ENCODE data around the gene HLCS. TPM values are rescaled to one million over a fixed set of nuclear protein-coding genes. Genes with fewer than 3 reads are reported as not detected.
A peak's percentile ranks its signal among the peaks of the same experiment; 100 is the strongest.

Gene HLCS
- total RNA-seq, 1 experiment from 2014 or later = 12.7 TPM

GRCh38 chr21:36707763-36708285 is 258.6 kb downstream of the HLCS start:
- Mint-ChIP-seq H3K9me3 (peaks cover 4 to 10% of the 10 kb centered on the region in 2 experiments; a peak in 3 of 5 replicates), H3K36me3 (ENCODE audit: insufficient read depth in 1 of 3, low read depth in 3 of 3) (peaks cover 0 to 4% (median 1%) of the 10 kb centered on the region in 3 experiments; a peak in 3 of 7 replicates), H3K27me3 (ENCODE audit: low read depth) (peaks cover 100% of the 10 kb centered on the region), H3K4me3 (peak overlapping the region in 1 of 2 experiments; percentile 75; a peak in 1 of 5 replicates), H3K4me1 (peaks cover 39 to 51% of the 10 kb centered on the region in 2 experiments), H3K27ac (no peak overlapping the region)
- Histone ChIP-seq H3K18ac (ENCODE audit: insufficient read length, low read depth, low read length) (no peak overlapping the region), H4K20me1 (ENCODE audit: control insufficient read depth, insufficient read depth, insufficient read length) (peaks cover 2% of the 10 kb centered on the region), H3K27me3 (ENCODE audit: insufficient read depth, low read length) (peaks cover 72% of the 10 kb centered on the region), H2BK15ac (ENCODE audit: low read depth, low read length) (no peak overlapping the region), H3K14ac (ENCODE audit: insufficient read depth, low read length) (no peak overlapping the region), H2AK5ac (ENCODE audit: insufficient read length, low read length) (no peak overlapping the region), H3K4me1 (ENCODE audit: insufficient read depth, low read length) (0 out of 2 replicates have a peak, but pooled peaks cover 2% of the 10 kb centered on the region), H3K9ac (ENCODE audit: extremely low read depth, insufficient read length, low read length) (no peak overlapping the region), H2BK12ac (ENCODE audit: insufficient read length, low read depth, low read length) (no peak overlapping the region), H3T11ph (ENCODE audit: low read length) (no peak overlapping the region), H4K8ac (replicated peaks; ENCODE audit: insufficient read length, low read depth, low read length) (no peak overlapping the region), H4K91ac (ENCODE audit: insufficient read length, low read depth, low read length) (no peak overlapping the region), H3K4me2 (ENCODE audit: insufficient read depth, insufficient read length, low read length) (peak overlapping the region; percentile 77), H2BK120ac (ENCODE audit: low read depth, low read length, poor library complexity, severe bottlenecking) (no peak overlapping the region), H3K23me2 (ENCODE audit: insufficient read length, low read depth, low read length, poor library complexity, severe bottlenecking) (peaks cover 10% of the 10 kb centered on the region), H3K56ac (ENCODE audit: insufficient read length, low read depth, low read length) (no peak overlapping the region), H2BK5ac (ENCODE audit: insufficient read length, low read length) (no peak overlapping the region), H2AFZ (ENCODE audit: low read length) (no peak overlapping the region), H3K9me3 (ENCODE audit: control insufficient read depth, low read depth, low read length) (no peaks in the 10 kb centered on the region), H3K4ac (ENCODE audit: low read depth, low read length) (no peak overlapping the region), H2BK20ac (ENCODE audit: low read depth, low read length, poor library complexity, severe bottlenecking) (no peak overlapping the region), H3K79me2 (ENCODE audit: insufficient read depth, low read length) (no peaks in the 10 kb centered on the region), H4K5ac (ENCODE audit: insufficient read length, low read depth, low read length) (no peak overlapping the region), H3K79me1 (ENCODE audit: insufficient read depth, low read depth, low read length, poor library complexity, severe bottlenecking) (no peaks in the 10 kb centered on the region), H3K27ac (ENCODE audit: insufficient read length, low read depth, low read length) (no peak overlapping the region), H3K23ac (ENCODE audit: insufficient read length, low read depth, low read length) (no peak overlapping the region)
- whole genome bisulfite sequencing (ENCODE audit: extremely low coverage, insufficient read length, low lambda C conversion rate) = no CpG with 5 or more reads among the region's 53 CpGs
- DNase-seq = no peak
- TF ChIP-seq CTCF (conservative IDR thresholded peaks at IDR 0.05) = no peak

All from H9 (cell line).